Esophagus squamous epithelium (tissue), 5 donors: ENCODE results near the gene FAIM2. TPM values are rescaled to one million over a fixed set of nuclear protein-coding genes. Genes with fewer than 3 reads are reported as not detected.

Experiments used
- DNase-seq: peaks from one replicate; lab custom pipeline; 2025; lab: John Stamatoyannopoulos, UW
- H3K27ac ChIP-seq, 4 donors: fragments of 200-600 bp; sonication (generic); one replicate each; pipeline ENCODE4 v1.5.1; 2016 to 2019; ENCODE audit warnings: mild to moderate bottlenecking in 1 of 4
- H3K27me3 ChIP-seq, 4 donors: fragments of 200-600 bp; sonication (generic); 1 replicate in 3 of 4; 2 replicates in 1 of 4; pipeline versions ENCODE4 v1.5.1 to v1.6.0; 2017 to 2021; ENCODE audit warnings: antibody characterized with exemption in 1 of 4
- H3K36me3 ChIP-seq, 3 donors: fragments of 200-600 bp; sonication (generic); one replicate each; pipeline ENCODE4 v1.5.1; 2016 to 2019
- H3K4me1 ChIP-seq, 3 donors: fragments of 200-600 bp; sonication (generic); one replicate each; pipeline ENCODE4 v1.5.1; 2017 to 2019
- H3K4me3 ChIP-seq, 4 donors: fragments of 200-600 bp; sonication (generic); 1 replicate in 3 of 4; 2 replicates in 1 of 4; pipeline ENCODE4 v1.5.1; 2016 to 2019; ENCODE audit warnings: mild to moderate bottlenecking in 2 of 4, moderate library complexity in 1 of 4
- H3K9me3 ChIP-seq, 3 donors: fragments of 200-600 bp; sonication (generic); one replicate each; pipeline ENCODE4 v1.5.1; 2016 to 2019
- POLR2A ChIP-seq, 4 donors: fragments of 450-650 bp; IDR thresholded peaks; one replicate each; pipeline ENCODE4 v1.6.1; 2017; ENCODE audit warnings: antibody characterized with exemption in 4 of 4, mild to moderate bottlenecking in 4 of 4, moderate library complexity in 3 of 4
- WGBS, 2 donors: methylation state at CpG; one replicate each; pipeline ENCODE4 v1.1.5; 2018; 5-methylcytosine and 5-hydroxymethylcytosine counted together
- intact Hi-C: fragments of 100-400 bp; cut with DNase I; formaldehyde crosslinking; loops from one replicate; pipeline ENCODE4 v1.15.0; 2022
- total RNA-seq, 4 donors: library from RNA; depleted of rRNA; stranded (reverse); fragments of >200 nt; gene quantifications; one replicate each; pipeline ENCODE4 v1.1.0, GENCODE V29; 2016
- TF ChIP-seq, protein P1 (sequence below), 6 experiments: fragments of 450-650 bp in 4 of 6; fragments of 200-600 bp in 2 of 6; sonication (generic) in 2 of 6; IDR thresholded peaks; one replicate each; pipeline ENCODE4 v1.5.1; 2016 to 2019; ENCODE audit warnings: antibody characterized with exemption in 6 of 6, mild to moderate bottlenecking in 4 of 6, moderate library complexity in 4 of 6
- donor health status: DM: yes; HTN: yes; CAD: no.

The FAIM2 gene
- total RNA-seq, 4 donors from 2014 or later: 0.13 to 2.9 (median 0.23) TPM

DNA sequence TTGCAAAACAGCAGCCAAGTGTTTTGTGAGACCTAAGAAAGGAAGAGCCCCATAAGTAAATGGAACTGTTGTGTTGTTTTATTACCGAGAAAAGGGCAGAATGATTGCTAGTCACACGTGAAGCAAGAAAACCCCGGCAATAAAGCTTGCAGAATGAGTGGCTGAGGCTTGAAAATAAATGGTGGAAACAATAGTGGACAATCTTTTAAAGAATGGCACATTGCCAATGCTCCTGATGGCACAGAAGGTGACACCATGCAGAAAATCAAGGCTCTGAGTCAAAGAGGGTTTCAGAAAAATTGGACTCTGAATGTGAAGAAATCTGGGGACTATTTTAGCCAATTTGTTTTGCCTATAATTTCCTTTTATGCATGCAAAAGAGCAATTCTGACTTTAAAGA is 42.8 kb upstream of the FAIM2 start:
- H3K27ac ChIP-seq: no peak overlapping the region
- H3K36me3 ChIP-seq: no peaks in the 10 kb centered on the region
- DNase-seq: no peak
- H3K4me1 ChIP-seq: peaks cover 7 to 48% (median 36%) of the 10 kb centered on the region in 3 donors
- H3K27me3 ChIP-seq: peaks cover 0 to 22% (median 0%) of the 10 kb centered on the region in 4 donors
- intact Hi-C loops: no loop called here
- H3K9me3 ChIP-seq: no peaks in the 10 kb centered on the region
- TF ChIP-seq, protein P1, sequence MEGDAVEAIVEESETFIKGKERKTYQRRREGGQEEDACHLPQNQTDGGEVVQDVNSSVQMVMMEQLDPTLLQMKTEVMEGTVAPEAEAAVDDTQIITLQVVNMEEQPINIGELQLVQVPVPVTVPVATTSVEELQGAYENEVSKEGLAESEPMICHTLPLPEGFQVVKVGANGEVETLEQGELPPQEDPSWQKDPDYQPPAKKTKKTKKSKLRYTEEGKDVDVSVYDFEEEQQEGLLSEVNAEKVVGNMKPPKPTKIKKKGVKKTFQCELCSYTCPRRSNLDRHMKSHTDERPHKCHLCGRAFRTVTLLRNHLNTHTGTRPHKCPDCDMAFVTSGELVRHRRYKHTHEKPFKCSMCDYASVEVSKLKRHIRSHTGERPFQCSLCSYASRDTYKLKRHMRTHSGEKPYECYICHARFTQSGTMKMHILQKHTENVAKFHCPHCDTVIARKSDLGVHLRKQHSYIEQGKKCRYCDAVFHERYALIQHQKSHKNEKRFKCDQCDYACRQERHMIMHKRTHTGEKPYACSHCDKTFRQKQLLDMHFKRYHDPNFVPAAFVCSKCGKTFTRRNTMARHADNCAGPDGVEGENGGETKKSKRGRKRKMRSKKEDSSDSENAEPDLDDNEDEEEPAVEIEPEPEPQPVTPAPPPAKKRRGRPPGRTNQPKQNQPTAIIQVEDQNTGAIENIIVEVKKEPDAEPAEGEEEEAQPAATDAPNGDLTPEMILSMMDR (IDR thresholded peaks at IDR 0.05): no peak
- TF ChIP-seq POLR2A (IDR thresholded peaks at IDR 0.05): no peak
- WGBS, 2 donors: 65 to 76% methylated on average over 3 of the region's 3 CpGs
- H3K4me3 ChIP-seq: no peak overlapping the region

DNA sequence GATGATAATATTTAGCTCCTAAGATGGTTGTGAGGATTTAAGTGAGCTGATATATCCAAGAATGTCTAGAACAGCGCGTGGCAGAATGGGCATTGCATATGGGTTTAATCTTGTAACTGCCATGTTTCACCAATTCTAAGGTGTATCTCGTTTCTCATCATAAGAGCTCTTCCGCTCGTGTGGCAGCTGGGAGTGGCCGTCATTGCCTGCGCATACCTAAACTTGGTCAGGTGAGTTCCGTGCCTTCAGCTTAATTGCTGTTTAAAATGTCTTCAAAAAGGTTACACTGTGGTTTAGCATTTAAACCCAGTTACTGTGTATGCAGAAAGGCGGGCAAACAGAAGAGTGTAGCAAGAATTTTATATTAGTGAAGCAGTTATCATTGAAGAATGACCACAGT is 42.4 kb upstream of the FAIM2 start:
- no peak for DNase-seq
- WGBS, 2 donors: 81 to 93% methylated on average over 9 of the region's 9 CpGs
- Histone ChIP-seq H3K4me1 (peaks cover 7 to 52% (median 36%) of the 10 kb centered on the region in 3 donors), H3K27ac (peak overlapping the region in 3 of 4 donors; percentile 33 to 87 (median 74)), H3K9me3 (no peaks in the 10 kb centered on the region), H3K36me3 (no peaks in the 10 kb centered on the region), H3K4me3 (no peak overlapping the region), H3K27me3 (peaks cover 0 to 19% (median 0%) of the 10 kb centered on the region in 4 donors)
- TF ChIP-seq, protein P1 (IDR thresholded peaks at IDR 0.05): no peak
- no peak for TF ChIP-seq POLR2A (IDR thresholded peaks at IDR 0.05)
- intact Hi-C loops: no loop called here

DNA sequence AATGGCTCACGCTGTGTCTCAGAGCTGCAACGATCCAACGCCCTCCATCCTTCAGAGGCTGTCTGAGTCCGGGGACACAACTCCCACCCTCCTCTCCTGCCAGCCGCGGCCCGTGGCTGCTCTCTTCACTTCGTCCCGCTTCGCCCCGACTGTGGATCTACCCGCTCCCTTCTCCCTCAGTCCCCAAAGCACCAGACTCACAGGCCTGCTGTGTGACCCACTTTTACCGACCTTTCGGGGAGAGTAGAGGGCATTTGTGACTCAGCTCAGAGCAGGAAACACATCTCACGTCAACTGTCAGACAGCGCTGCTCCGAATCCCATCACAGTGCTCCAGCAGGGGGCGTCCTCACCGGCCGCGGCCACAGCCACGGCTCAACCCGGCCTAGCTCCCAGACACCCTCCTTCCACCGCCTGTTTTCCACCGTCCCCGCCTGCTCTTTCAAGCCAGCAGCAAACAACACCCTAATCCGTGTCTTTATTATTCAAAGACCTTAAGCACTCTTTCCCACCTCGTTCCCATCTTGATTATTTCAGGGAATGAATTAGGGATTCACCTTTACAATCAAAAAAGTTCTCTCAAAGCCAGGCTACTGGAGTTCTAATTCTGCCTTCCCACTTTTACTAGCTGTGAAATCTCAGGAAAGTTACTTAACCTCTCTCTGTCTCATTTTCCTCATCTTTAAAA is 41.8 kb upstream of the FAIM2 start:
- Histone ChIP-seq H3K4me1 (peaks cover 7 to 58% (median 36%) of the 10 kb centered on the region in 3 donors), H3K9me3 (no peaks in the 10 kb centered on the region), H3K27ac (peak overlapping the region; percentile 28 to 87 (median 54)), H3K36me3 (no peaks in the 10 kb centered on the region), H3K4me3 (peak overlapping the region in 3 of 4 donors; percentile 5 to 55 (median 14)), H3K27me3 (peaks cover 0 to 13% (median 0%) of the 10 kb centered on the region in 4 donors)
- 15 to 20% methylated on average over 28 of the region's 28 CpGs for WGBS, 2 donors
- intact Hi-C loops: no loop called here
- DNase-seq: no peak
- TF ChIP-seq, protein P1 (IDR thresholded peaks at IDR 0.05): peak; percentile 35 to 89 (median 84)
- TF ChIP-seq POLR2A (IDR thresholded peaks at IDR 0.05): no peak

GRCh38 chr12:49944718-49945117 is 41.0 kb upstream of the FAIM2 start:
- H3K4me1 ChIP-seq: peaks cover 15 to 66% (median 41%) of the 10 kb centered on the region in 3 donors
- TF ChIP-seq POLR2A (IDR thresholded peaks at IDR 0.05): no peak
- TF ChIP-seq, protein P1 (IDR thresholded peaks at IDR 0.05): no peak
- peak overlapping the region; percentile 28 to 88 (median 80) for H3K27ac ChIP-seq
- no peaks in the 10 kb centered on the region for H3K36me3 ChIP-seq
- no peaks in the 10 kb centered on the region for H3K9me3 ChIP-seq
- H3K27me3 ChIP-seq: peaks cover 0 to 6% (median 0%) of the 10 kb centered on the region in 4 donors
- intact Hi-C loops: no loop called here
- H3K4me3 ChIP-seq: no peak overlapping the region
- WGBS, 2 donors: 94% methylated on average over 3 of the region's 3 CpGs
- no peak for DNase-seq

GRCh38 chr12:49944046-49944445 is 40.3 kb upstream of the FAIM2 start:
- H3K27me3 ChIP-seq: no peaks in the 10 kb centered on the region
- TF ChIP-seq POLR2A (IDR thresholded peaks at IDR 0.05): no peak
- TF ChIP-seq, protein P1 (IDR thresholded peaks at IDR 0.05): no peak
- H3K4me3 ChIP-seq: no peak overlapping the region
- no peaks in the 10 kb centered on the region for H3K36me3 ChIP-seq
- DNase-seq: no peak
- peaks cover 20 to 73% (median 46%) of the 10 kb centered on the region in 3 donors for H3K4me1 ChIP-seq
- H3K27ac ChIP-seq: peak overlapping the region; percentile 22 to 88 (median 77)
- no peaks in the 10 kb centered on the region for H3K9me3 ChIP-seq
- intact Hi-C loops: no loop called here
- WGBS, 2 donors: 83 to 100% methylated on average over 1 to 4 of the region's 5 CpGs
